GM12878 (cell line): ENCODE results near the gene TOMM40. TPM values are rescaled to one million over a fixed set of nuclear protein-coding genes. Genes with fewer than 3 reads are reported as not detected.

Experiments used
- ATAC-seq: fragments of 200-7000 bp; cut with Tn5 transposase; 3 replicates; pipeline ENCODE4 v1.9.1; 2020; ENCODE audit warnings: mild to moderate bottlenecking, moderate library complexity
- BruUV-seq: library from RNA; stranded (reverse); fragments of 400-500 nt; replicated peaks from 2 replicates; lab custom pipeline; 2021; lab: Mats Ljungman, UMichigan
- CTCF ChIA-PET: fragments of 300-600 bp; sonication (Branson Sonifier 250); formaldehyde crosslinking; extraction: SDS; loops from one replicate; lab custom pipeline; 2021; ENCODE audit warnings: inconsistent platforms; lab: Yijun Ruan, JAX
- POLR2A ChIA-PET: fragments of 350-600 bp; formaldehyde crosslinking; extraction: SDS; loops from one replicate; lab custom pipeline; 2021; ENCODE audit warnings: inconsistent platforms; lab: Charles Lee
- RAD21 ChIA-PET: fragments of 300-600 bp; sonication (Branson Sonifier 250); formaldehyde crosslinking; loops from one replicate; lab custom pipeline; 2023; ENCODE audit warnings: antibody characterized with exemption; ENCODE audit not compliant: unreplicated experiment; lab: Charles Lee
- SMC1A ChIA-PET: fragments of 300-600 bp; sonication (Branson Sonifier 250); formaldehyde crosslinking; loops from one replicate; lab custom pipeline; 2023; ENCODE audit not compliant: unreplicated experiment, uncharacterized antibody; lab: Charles Lee
- DNase-seq: peaks from one replicate; pipeline ENCODE4 v3.0.0-alpha.2; 2011; ENCODE audit warnings: low read depth, low spot score
- FAIRE-seq: peaks from 3 replicates; lab custom pipeline; 2011; peaks lifted over from hg19 to GRCh38; lab: Jason Lieb, UNC
- H2AFZ ChIP-seq: 2 replicates; pipeline ENCODE4 v1.6.0; 2011; ENCODE audit warnings: low read depth, low read length, control low read depth; ENCODE audit not compliant: control insufficient read depth
- H3K27ac ChIP-seq: 2 replicates; pipeline ENCODE4 v1.5.1; 2011; ENCODE audit warnings: control low read depth; ENCODE audit not compliant: control insufficient read depth, insufficient read depth
- H3K27me3 ChIP-seq, 2 experiments: replicated peaks in 1 of 2; 2 replicates each; pipeline versions ENCODE4 v1.6.0 to v1.6.1; 2011; ENCODE audit warnings: low read length in 1 of 2; ENCODE audit not compliant: control insufficient read depth in 2 of 2, insufficient read depth in 2 of 2
- H3K36me3 ChIP-seq, 2 experiments: 2 replicates each; pipeline ENCODE4 v1.5.1; 2011; ENCODE audit warnings: low read length in 1 of 2; ENCODE audit not compliant: control insufficient read depth in 2 of 2, insufficient read depth in 2 of 2
- H3K4me1 ChIP-seq: 2 replicates; pipeline ENCODE4 v1.6.1; 2011; ENCODE audit warnings: mild to moderate bottlenecking, low read length, moderate library complexity, mixed read lengths; ENCODE audit not compliant: control insufficient read depth, insufficient read depth
- H3K4me2 ChIP-seq: 2 replicates; pipeline ENCODE4 v1.6.0; 2011; ENCODE audit warnings: control low read depth; ENCODE audit not compliant: control insufficient read depth, insufficient read depth
- H3K4me3 ChIP-seq: fragments of 200-600 bp; sonication (generic); 2 replicates; pipeline ENCODE4 v1.5.1; 2016
- H3K79me2 ChIP-seq: 2 replicates; pipeline ENCODE4 v1.6.0; 2011; ENCODE audit warnings: low read length; ENCODE audit not compliant: control insufficient read depth, insufficient read depth
- H3K9ac ChIP-seq: 2 replicates; pipeline ENCODE4 v1.8.0; 2011; ENCODE audit warnings: low read length, control low read depth, mixed read lengths; ENCODE audit not compliant: control insufficient read depth, insufficient read depth
- H3K9me3 ChIP-seq: replicated peaks from 3 replicates; pipeline ENCODE4 v1.5.1; 2011; ENCODE audit warnings: mild to moderate bottlenecking, low read length; ENCODE audit not compliant: control insufficient read depth, insufficient read depth
- H4K20me1 ChIP-seq: 2 replicates; pipeline ENCODE4 v1.6.0; 2011; ENCODE audit not compliant: control insufficient read depth, insufficient read depth
- BACH1 ChIP-seq: fragments of 450-650 bp; IDR thresholded peaks from 2 replicates; pipeline ENCODE4 v1.6.1; 2017; ENCODE audit warnings: mild to moderate bottlenecking, borderline replicate concordance
- CBFB ChIP-seq: IDR thresholded peaks from 2 replicates; pipeline ENCODE4 v1.6.1; 2016; ENCODE audit warnings: antibody characterized with exemption, low read depth
- CREB1 ChIP-seq: IDR thresholded peaks from 2 replicates; pipeline ENCODE4 v1.6.1; 2012; ENCODE audit warnings: low read depth, mild to moderate bottlenecking, inconsistent platforms
- EP300 ChIP-seq, 2 experiments: fragments of 150-350 bp in 1 of 2; IDR thresholded peaks; 2 replicates each; pipeline ENCODE4 v1.6.1; 2011 to 2012; ENCODE audit warnings: low read depth in 2 of 2, low read length in 2 of 2, borderline replicate concordance in 1 of 2, improper control_type of control experiment in 1 of 2, inconsistent platforms in 1 of 2; ENCODE audit not compliant: control insufficient read depth in 1 of 2
- FOS ChIP-seq: IDR thresholded peaks from 3 replicates; pipeline ENCODE4 v1.6.1; 2011; ENCODE audit warnings: borderline replicate concordance; ENCODE audit not compliant: insufficient read length; ENCODE audit errors: extremely low read depth
- GABPA ChIP-seq: IDR thresholded peaks from 2 replicates; pipeline ENCODE4 v1.6.1; 2014; ENCODE audit warnings: antibody characterized with exemption, low read depth, mild to moderate bottlenecking, inconsistent platforms
- HCFC1 ChIP-seq: fragments of 150-350 bp; IDR thresholded peaks from 2 replicates; pipeline ENCODE4 v1.6.1; 2014; ENCODE audit warnings: low read length
- NFXL1 ChIP-seq: fragments of 450-650 bp; IDR thresholded peaks from 2 replicates; pipeline ENCODE4 v1.6.1; 2017; ENCODE audit warnings: antibody characterized with exemption, mild to moderate bottlenecking, borderline replicate concordance
- NR2C1 ChIP-seq: fragments of 450-650 bp; IDR thresholded peaks from 2 replicates; pipeline ENCODE4 v1.6.1; 2017; ENCODE audit warnings: antibody characterized with exemption, mild to moderate bottlenecking, moderate library complexity
- POLR2AphosphoS5 ChIP-seq: IDR thresholded peaks from 2 replicates; pipeline ENCODE4 v1.6.1; 2011; ENCODE audit warnings: mild to moderate bottlenecking, low read length, inconsistent platforms
- RBBP5 ChIP-seq: fragments of 200-600 bp; sonication (generic); conservative IDR thresholded peaks from 2 replicates; pipeline ENCODE4 v1.6.1; 2016
- RELA ChIP-seq: fragments of 450-650 bp; IDR thresholded peaks from 2 replicates; pipeline ENCODE4 v1.8.0; 2014; ENCODE audit warnings: borderline replicate concordance; ENCODE audit not compliant: partially characterized antibody
- TBL1XR1 ChIP-seq: IDR thresholded peaks from 2 replicates; pipeline ENCODE4 v1.6.1; 2012; ENCODE audit warnings: low read depth, low read length, improper control_type of control experiment
- TCF7 ChIP-seq: IDR thresholded peaks from 2 replicates; pipeline ENCODE4 v1.6.1; 2014; ENCODE audit warnings: antibody characterized with exemption, borderline replicate concordance
- ZNF384 ChIP-seq: IDR thresholded peaks from 2 replicates; pipeline ENCODE4 v1.6.1; 2012; ENCODE audit warnings: low read depth, mild to moderate bottlenecking, low read length, improper control_type of control experiment, borderline replicate concordance
- WGBS: methylation state at CpG from one replicate; pipeline ENCODE4 v1.1.6; 2016; ENCODE audit warnings: low lambda C conversion rate; ENCODE audit not compliant: insufficient replicate concordance, insufficient coverage; ENCODE audit errors: missing lambda C conversion rate; 5-methylcytosine and 5-hydroxymethylcytosine counted together
- in situ Hi-C: fragments of 300-500 bp; cut with MboI; formaldehyde crosslinking; loops from 9 replicates; pipeline ENCODE4 v1.14.3; 2018; ENCODE audit warnings: mixed read lengths
- intact Hi-C: fragments of 100-400 bp; cut with micrococcal nuclease; formaldehyde crosslinking; loops from one replicate; pipeline ENCODE4 v1.14.2; 2022; ENCODE audit not compliant: unreplicated experiment
- polyA plus RNA-seq, 11 experiments: library from polyadenylated mRNA; depleted of rRNA in 4 of 11; unstranded in 6 of 11; stranded (reverse) in 5 of 11; fragments of >200 nt; fragmentation: Nextera tagmentation in 4 of 11; fragmentation: Illumina TruSeq in 1 of 11; extraction: Ambion mirVana in 4 of 11; extraction: Trizol in 1 of 11; gene quantifications; 1 replicate in 1 of 11; 2 replicates in 10 of 11; pipeline versions ENCODE4 v1.2.1 to v1.2.3, GENCODE V29; 2011 to 2016; ENCODE audit warnings: inconsistent platforms in 2 of 11, missing spikeins in 2 of 11, low read depth in 1 of 11
- total RNA-seq, 4 experiments: library from RNA; depleted of rRNA in 3 of 4; stranded (reverse); fragments of >200 nt in 3 of 4; fragmentation: Illumina TruSeq in 1 of 4; extraction: Trizol in 1 of 4; gene quantifications; 2 replicates each; pipeline versions ENCODE4 v1.2.1 to v1.2.3, GENCODE V29; 2013 to 2021
- TF ChIP-seq, protein P1 (sequence below): IDR thresholded peaks from 2 replicates; pipeline ENCODE4 v1.6.1; 2012; ENCODE audit warnings: low read depth, low read length, improper control_type of control experiment
- TF ChIP-seq, protein P2 (sequence below): fragments of 450-650 bp; IDR thresholded peaks from 2 replicates; pipeline ENCODE4 v1.6.1; 2017; ENCODE audit warnings: mild to moderate bottlenecking, moderate library complexity

TOMM40 gene
- total and polyA plus RNA-seq, 10 of the 15 experiments (the other 5 are each of a cell fraction or from before 2014, with no cell fraction given): 0.85 to 221 (median 99.9) TPM

DNA sequence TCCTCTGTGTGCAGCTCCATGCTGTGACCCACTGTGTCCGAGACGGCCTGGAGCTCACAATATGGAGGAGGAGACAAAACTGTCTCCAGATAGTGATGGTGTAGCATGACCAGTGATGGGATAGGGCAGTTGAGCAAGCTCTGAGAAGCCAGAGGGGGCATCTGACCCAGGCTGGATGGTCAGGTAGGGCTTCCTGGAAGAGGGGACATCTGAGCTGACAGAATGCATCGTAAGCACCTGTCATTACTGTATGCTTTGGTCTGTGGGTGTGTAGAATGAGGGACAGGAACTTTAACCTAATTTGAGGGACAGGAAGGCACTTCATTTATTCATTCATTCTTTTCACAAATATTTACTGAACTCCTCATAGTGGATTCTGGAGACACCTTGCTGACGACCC, 6.5 kb upstream of the TOMM40 start (continued):
- TF ChIP-seq BACH1: no peak
- TF ChIP-seq, protein P1, sequence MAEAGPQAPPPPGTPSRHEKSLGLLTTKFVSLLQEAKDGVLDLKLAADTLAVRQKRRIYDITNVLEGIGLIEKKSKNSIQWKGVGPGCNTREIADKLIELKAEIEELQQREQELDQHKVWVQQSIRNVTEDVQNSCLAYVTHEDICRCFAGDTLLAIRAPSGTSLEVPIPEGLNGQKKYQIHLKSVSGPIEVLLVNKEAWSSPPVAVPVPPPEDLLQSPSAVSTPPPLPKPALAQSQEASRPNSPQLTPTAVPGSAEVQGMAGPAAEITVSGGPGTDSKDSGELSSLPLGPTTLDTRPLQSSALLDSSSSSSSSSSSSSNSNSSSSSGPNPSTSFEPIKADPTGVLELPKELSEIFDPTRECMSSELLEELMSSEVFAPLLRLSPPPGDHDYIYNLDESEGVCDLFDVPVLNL: no peak

DNA sequence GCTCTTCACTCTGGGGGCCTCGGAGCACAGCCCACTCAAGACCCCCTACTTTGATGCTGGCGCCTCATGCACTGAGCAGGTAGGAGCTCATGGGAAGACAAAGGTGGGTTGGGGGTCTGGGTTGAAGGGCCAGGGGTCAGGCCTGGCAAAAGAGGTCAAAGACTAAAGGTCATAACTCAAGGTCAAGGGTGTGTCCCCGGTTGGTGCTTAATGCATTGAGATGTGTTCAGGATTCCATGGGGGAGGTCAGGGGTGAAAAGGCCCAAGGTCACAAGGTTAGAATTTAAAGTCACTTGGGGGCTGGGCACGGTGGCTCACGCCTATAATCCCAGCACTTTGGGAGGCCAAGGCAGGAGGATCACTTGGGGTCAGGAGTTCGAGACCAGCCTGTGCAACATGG, 4.9 kb upstream of the TOMM40 start:
- Histone ChIP-seq H3K79me2 (peaks cover 1% of the 10 kb centered on the region), H3K27me3 (no peaks in the 10 kb centered on the region), H3K27ac (no peak overlapping the region), H4K20me1 (no peaks in the 10 kb centered on the region), H3K9ac (no peak overlapping the region), H2AFZ (no peak overlapping the region), H3K4me3 (no peak overlapping the region), H3K36me3 (no peaks in the 10 kb centered on the region), H3K9me3 (peaks cover 1% of the 10 kb centered on the region; the same call in 1 of the 3 replicates), H3K4me2 (no peak overlapping the region), H3K4me1 (peaks cover 7% of the 10 kb centered on the region)
- intact Hi-C loops: no loop called here
- RAD21 ChIA-PET: no interaction called here
- in situ Hi-C loops: no loop called here
- DNase-seq (no peak), FAIRE-seq (no peak), ATAC-seq (no peak)
- SMC1A ChIA-PET: no interaction called here
- no TSS peak for BruUV-seq
- CTCF ChIA-PET: no interaction called here
- 40% methylated on average over 6 of the region's 6 CpGs for WGBS
- POLR2A ChIA-PET: no interaction called here
- TF ChIP-seq NFXL1 (no peak), ZNF384 (no peak), TBL1XR1 (no peak), POLR2AphosphoS5 (no peak), CREB1 (no peak), EP300 (IDR thresholded peaks at IDR 0.05; ENCODE audit: borderline replicate concordance in 1 of 2, control insufficient read depth in 1 of 2, low read depth in 2 of 2, low read length in 2 of 2) (no peak), TCF7 (no peak), CBFB (no peak), HCFC1 (no peak), RBBP5 (no peak), RELA (no peak), GABPA (no peak), NR2C1 (no peak), FOS (no peak)
- TF ChIP-seq, protein P2, sequence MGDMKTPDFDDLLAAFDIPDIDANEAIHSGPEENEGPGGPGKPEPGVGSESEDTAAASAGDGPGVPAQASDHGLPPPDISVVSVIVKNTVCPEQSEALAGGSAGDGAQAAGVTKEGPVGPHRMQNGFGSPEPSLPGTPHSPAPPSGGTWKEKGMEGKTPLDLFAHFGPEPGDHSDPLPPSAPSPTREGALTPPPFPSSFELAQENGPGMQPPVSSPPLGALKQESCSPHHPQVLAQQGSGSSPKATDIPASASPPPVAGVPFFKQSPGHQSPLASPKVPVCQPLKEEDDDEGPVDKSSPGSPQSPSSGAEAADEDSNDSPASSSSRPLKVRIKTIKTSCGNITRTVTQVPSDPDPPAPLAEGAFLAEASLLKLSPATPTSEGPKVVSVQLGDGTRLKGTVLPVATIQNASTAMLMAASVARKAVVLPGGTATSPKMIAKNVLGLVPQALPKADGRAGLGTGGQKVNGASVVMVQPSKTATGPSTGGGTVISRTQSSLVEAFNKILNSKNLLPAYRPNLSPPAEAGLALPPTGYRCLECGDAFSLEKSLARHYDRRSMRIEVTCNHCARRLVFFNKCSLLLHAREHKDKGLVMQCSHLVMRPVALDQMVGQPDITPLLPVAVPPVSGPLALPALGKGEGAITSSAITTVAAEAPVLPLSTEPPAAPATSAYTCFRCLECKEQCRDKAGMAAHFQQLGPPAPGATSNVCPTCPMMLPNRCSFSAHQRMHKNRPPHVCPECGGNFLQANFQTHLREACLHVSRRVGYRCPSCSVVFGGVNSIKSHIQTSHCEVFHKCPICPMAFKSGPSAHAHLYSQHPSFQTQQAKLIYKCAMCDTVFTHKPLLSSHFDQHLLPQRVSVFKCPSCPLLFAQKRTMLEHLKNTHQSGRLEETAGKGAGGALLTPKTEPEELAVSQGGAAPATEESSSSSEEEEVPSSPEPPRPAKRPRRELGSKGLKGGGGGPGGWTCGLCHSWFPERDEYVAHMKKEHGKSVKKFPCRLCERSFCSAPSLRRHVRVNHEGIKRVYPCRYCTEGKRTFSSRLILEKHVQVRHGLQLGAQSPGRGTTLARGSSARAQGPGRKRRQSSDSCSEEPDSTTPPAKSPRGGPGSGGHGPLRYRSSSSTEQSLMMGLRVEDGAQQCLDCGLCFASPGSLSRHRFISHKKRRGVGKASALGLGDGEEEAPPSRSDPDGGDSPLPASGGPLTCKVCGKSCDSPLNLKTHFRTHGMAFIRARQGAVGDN: no peak
